Brain microvascular endothelial cell (primary cell): Measurements from ENCODE around the gene MARK4.

Experiments used
- DNase-seq: peaks from one replicate; pipeline ENCODE4 v3.0.0-alpha.2; 2020
- H3K27ac ChIP-seq: fragments of 250-450 bp; sonication (Bioruptor Pico); 2 replicates; pipeline ENCODE4 v1.5.1; 2020; ENCODE audit warnings: mild to moderate bottlenecking, moderate library complexity
- H3K27me3 ChIP-seq: fragments of 250-450 bp; sonication (Bioruptor Pico); replicated peaks from 2 replicates; pipeline ENCODE4 v1.5.1; 2020; ENCODE audit warnings: mild to moderate bottlenecking
- H3K36me3 ChIP-seq: fragments of 250-450 bp; sonication (Bioruptor Pico); replicated peaks from 2 replicates; pipeline ENCODE4 v1.5.1; 2020; ENCODE audit warnings: mild to moderate bottlenecking
- H3K4me3 ChIP-seq: 2 replicates; pipeline ENCODE4 v1.5.1; 2011; ENCODE audit warnings: low read depth, mild to moderate bottlenecking, control low read depth, low read length, moderate library complexity
- CTCF ChIP-seq: IDR thresholded peaks from 2 replicates; pipeline ENCODE4 v1.5.1; 2011; ENCODE audit warnings: low read depth, mild to moderate bottlenecking, moderate library complexity, low read length, control low read depth, inconsistent platforms; ENCODE audit errors: missing control alignments
- in situ Hi-C: cut with HindIII; loops from 2 replicates; pipeline ENCODE4 v1.10.0; 2017; ENCODE audit warnings: low sequenced_read_pairs, low pct_ligation_motif_present

The MARK4 gene

GRCh38 chr19:45320997-45321775 is 70.1 kb downstream of the MARK4 start:
- Histone ChIP-seq H3K27ac (no peak overlapping the region), H3K4me3 (no peak overlapping the region), H3K27me3 (peaks cover 7% of the 10 kb centered on the region), H3K36me3 (no peaks in the 10 kb centered on the region)
- in situ Hi-C loops = no loop called here
- no peak for TF ChIP-seq CTCF
- DNase-seq = no peak

- Histone ChIP-seq H3K27ac (no peak overlapping the region), H3K36me3 (no peaks in the 10 kb centered on the region), H3K27me3 (peaks cover 7% of the 10 kb centered on the region), H3K4me3 (no peak overlapping the region)
- in situ Hi-C loops = no loop called here
- no peak for DNase-seq
- TF ChIP-seq CTCF = no peak
Observed at GRCh38 chr19:45321848-45322247, 70.8 kb downstream of the MARK4 start.

- H3K36me3 ChIP-seq = no peaks in the 10 kb centered on the region
- in situ Hi-C loops = no loop called here
- peaks cover 7% of the 10 kb centered on the region for H3K27me3 ChIP-seq
- H3K27ac ChIP-seq = no peak overlapping the region
- TF ChIP-seq CTCF = no peak
- no peak for DNase-seq
- no peak overlapping the region for H3K4me3 ChIP-seq
Observed at GRCh38 chr19:45322311-45322710, 71.2 kb downstream of the MARK4 start.

- no peak for DNase-seq
- Histone ChIP-seq H3K27me3 (peaks cover 7% of the 10 kb centered on the region), H3K27ac (no peak within 1 kb of the TSS), H3K4me3 (peak within 1 kb of the TSS; percentile 34), H3K36me3 (no peaks in the 10 kb centered on the region)
- in situ Hi-C loops = no loop called here
- TF ChIP-seq CTCF = no peak
Observed at GRCh38 chr19:45322744-45323281, 71.7 kb downstream of the MARK4 start, which contains the start of gene CKM. Gene CKM (minus strand): TSS chr19:45322875. CDS start chr19:45319713, 3,162 bp downstream.

- no peak for DNase-seq
- in situ Hi-C loops = no loop called here
- H3K36me3 ChIP-seq = no peaks in the 10 kb centered on the region
- H3K4me3 ChIP-seq = peak overlapping the region; percentile 34
- H3K27ac ChIP-seq = no peak overlapping the region
- TF ChIP-seq CTCF = no peak
- peaks cover 7% of the 10 kb centered on the region for H3K27me3 ChIP-seq
Observed at GRCh38 chr19:45323671-45324081, 72.6 kb downstream of the MARK4 start.
